Measurements from ENCODE around the gene VPS4A. TPM values are rescaled to one million over a fixed set of nuclear protein-coding genes. Genes with fewer than 3 reads are reported as not detected.

Gene VPS4A
- total RNA-seq, 1 donor from 2014 or later, result 21.0 TPM

GRCh38 chr16:69368866-69369265 lies 57.7 kb downstream of the VPS4A start:
- ATAC-seq, result no peak

GRCh38 chr16:69371564-69371963 lies 60.4 kb downstream of the VPS4A start:
- no peak for ATAC-seq

DNA sequence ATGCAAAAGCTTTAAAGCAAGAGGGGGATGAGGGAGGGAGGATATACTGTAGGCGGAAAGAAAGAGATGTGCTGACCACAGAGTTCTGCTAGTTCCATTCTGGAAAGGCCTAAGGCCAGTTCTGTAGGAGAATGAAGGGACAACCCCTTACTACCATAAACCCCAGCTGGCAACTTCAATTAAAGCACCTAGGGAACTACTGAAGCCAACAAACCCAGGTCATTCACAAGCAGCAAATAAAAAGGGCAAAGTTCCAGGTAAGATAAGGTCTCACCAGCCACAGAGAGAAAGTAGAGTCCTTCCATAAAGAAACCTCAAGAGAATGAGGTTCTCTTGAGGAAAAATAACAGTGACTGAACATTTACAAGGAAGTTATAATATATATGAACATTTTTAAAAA lies 61.9 kb downstream of the VPS4A start:
- ATAC-seq, result no peak

Other genes starting within 250 kb of the VPS4A start
- 72.2 TPM for gene HAS3, start 205.7 kb upstream of the VPS4A start, total RNA-seq
- gene CHTF8, start 178.8 kb upstream of the VPS4A start, total RNA-seq, result 89.6 TPM
- gene UTP4, start 178.7 kb upstream of the VPS4A start, total RNA-seq, result 30.2 TPM
- gene SNTB2, start 124.2 kb upstream of the VPS4A start, total RNA-seq, result 25.2 TPM
- 11.3 TPM for gene PDF, start 19.2 kb downstream of the VPS4A start, total RNA-seq
- 18.4 TPM for gene COG8, start 28.2 kb downstream of the VPS4A start, total RNA-seq
- gene NIP7, start 28.4 kb downstream of the VPS4A start, total RNA-seq, result 29.0 TPM
- gene TMED6, start 40.4 kb downstream of the VPS4A start, total RNA-seq, result 0.52 TPM
- 19.7 TPM for gene TERF2, start 74.7 kb downstream of the VPS4A start, total RNA-seq
- gene CYB5B, start 113.3 kb downstream of the VPS4A start, total RNA-seq, result 83.7 TPM

Measured in esophagus mucosa (tissue), 1 donor.